Upper lobe of left lung (tissue), 6 donors: ENCODE measurements around the gene CPNE4. TPM values are rescaled to one million over a fixed set of nuclear protein-coding genes. Genes with fewer than 3 reads are reported as not detected.

Experiments
- ATAC-seq, 2 donors: fragments of 200-7000 bp; cut with Tn5 transposase; one replicate each; pipeline ENCODE4 v1.9.1; 2022; ENCODE audit warnings: mild to moderate bottlenecking in 2 of 2, moderate library complexity in 2 of 2; ENCODE audit not compliant: low FRiP score in 2 of 2
- DNase-seq, 2 donors: peaks; one replicate each; pipeline ENCODE4 v3.0.0-alpha.2; 2019 to 2020
- H3K27ac ChIP-seq, 4 donors: fragments of 200-600 bp; sonication (generic); one replicate each; pipeline ENCODE4 v1.5.1; 2016 to 2019
- H3K27me3 ChIP-seq, 4 donors: fragments of 200-600 bp; sonication (generic); one replicate each; pipeline ENCODE4 v1.5.1; 2017 to 2019
- H3K36me3 ChIP-seq, 4 donors: fragments of 200-600 bp; sonication (generic); one replicate each; pipeline ENCODE4 v1.5.1; 2016 to 2019
- H3K4me1 ChIP-seq, 4 donors: fragments of 200-600 bp; sonication (generic); one replicate each; pipeline ENCODE4 v1.5.1; 2018 to 2019
- H3K4me3 ChIP-seq, 4 donors: fragments of 200-600 bp; sonication (generic); one replicate each; pipeline ENCODE4 v1.5.1; 2017 to 2019; ENCODE audit warnings: mild to moderate bottlenecking in 2 of 4, moderate library complexity in 1 of 4
- H3K9me3 ChIP-seq, 4 donors: fragments of 200-600 bp; sonication (generic); one replicate each; pipeline ENCODE4 v1.5.1; 2018 to 2019
- CTCF ChIP-seq, 6 experiments: fragments of 450-650 bp in 4 of 6; fragments of 200-600 bp in 2 of 6; sonication (generic) in 2 of 6; IDR thresholded peaks; one replicate each; pipeline ENCODE4 v1.5.1; 2016 to 2019; ENCODE audit warnings: antibody characterized with exemption in 6 of 6
- EP300 ChIP-seq, 4 donors: sonication (generic); formaldehyde crosslinking; IDR thresholded peaks; one replicate each; pipeline ENCODE4 v1.5.1; 2017; ENCODE audit warnings: antibody characterized with exemption in 4 of 4, control low read depth in 2 of 4
- POLR2A ChIP-seq, 4 donors: fragments of 450-650 bp; IDR thresholded peaks; one replicate each; pipeline ENCODE4 v1.5.1; 2016 to 2017; ENCODE audit warnings: antibody characterized with exemption in 4 of 4, mild to moderate bottlenecking in 2 of 4
- POLR2AphosphoS5 ChIP-seq, 2 donors: sonication (generic); formaldehyde crosslinking; IDR thresholded peaks; one replicate each; pipeline ENCODE4 v1.5.1; 2017; ENCODE audit warnings: antibody characterized with exemption in 2 of 2
- WGBS, 2 donors: methylation state at CpG; one replicate each; pipeline ENCODE4 v1.1.5; 2017 to 2018; 5-methylcytosine and 5-hydroxymethylcytosine counted together
- total RNA-seq, 6 donors: library from RNA; depleted of rRNA in 4 of 6; stranded (reverse); fragments of >200 nt in 4 of 6; gene quantifications; one replicate each; pipeline versions ENCODE4 v1.1.0 to v1.2.1, GENCODE V29; 2016 to 2021
- donor health status: DM: no; HTN: no; CAD: no; lungs with moderate emphysema.
- donor health status: DM: no; HTN: yes; CAD: no; lungs with severe emphysema.

The CPNE4 gene
- total RNA-seq, 6 donors from 2014 or later: 0.34 to 2.1 (median 0.47) TPM; not detected in 3

- TF ChIP-seq EP300 (IDR thresholded peaks at IDR 0.05) (no peak), CTCF (IDR thresholded peaks at IDR 0.05) (no peak), POLR2A (IDR thresholded peaks at IDR 0.05) (no peak), POLR2AphosphoS5 (IDR thresholded peaks at IDR 0.05) (no peak)
- WGBS, 2 donors: 52 to 67% methylated on average over 1 of the region's 1 CpG
- H3K9me3 ChIP-seq: no peaks in the 10 kb centered on the region
- H3K36me3 ChIP-seq: no peaks in the 10 kb centered on the region
- no peak overlapping the region for H3K27ac ChIP-seq
- H3K4me1 ChIP-seq: no peaks in the 10 kb centered on the region
- ATAC-seq (no peak), DNase-seq (no peak)
- H3K27me3 ChIP-seq: no peaks in the 10 kb centered on the region
- H3K4me3 ChIP-seq: no peak overlapping the region
Observed at GRCh38 chr3:131925571-131925970, 109.2 kb downstream of the CPNE4 start.

GRCh38 chr3:131922356-131922755 is 112.5 kb downstream of the CPNE4 start:
- no peak for DNase-seq
- H3K36me3 ChIP-seq: no peaks in the 10 kb centered on the region
- no peaks in the 10 kb centered on the region for H3K9me3 ChIP-seq
- ATAC-seq: no peak
- 85 to 89% methylated on average over 1 of the region's 1 CpG for WGBS, 2 donors
- TF ChIP-seq CTCF (IDR thresholded peaks at IDR 0.05) (no peak), EP300 (IDR thresholded peaks at IDR 0.05) (no peak), POLR2A (IDR thresholded peaks at IDR 0.05) (no peak), POLR2AphosphoS5 (IDR thresholded peaks at IDR 0.05) (no peak)
- no peaks in the 10 kb centered on the region for H3K4me1 ChIP-seq
- no peak overlapping the region for H3K4me3 ChIP-seq
- no peaks in the 10 kb centered on the region for H3K27me3 ChIP-seq
- H3K27ac ChIP-seq: no peak overlapping the region

GRCh38 chr3:131917006-131917405 is 117.8 kb downstream of the CPNE4 start:
- no peaks in the 10 kb centered on the region for H3K4me1 ChIP-seq
- H3K27ac ChIP-seq: no peak overlapping the region
- no peaks in the 10 kb centered on the region for H3K27me3 ChIP-seq
- H3K4me3 ChIP-seq: no peak overlapping the region
- no peaks in the 10 kb centered on the region for H3K9me3 ChIP-seq
- ATAC-seq: no peak
- no peak for TF ChIP-seq EP300 (IDR thresholded peaks at IDR 0.05)
- no peak for TF ChIP-seq POLR2AphosphoS5 (IDR thresholded peaks at IDR 0.05)
- TF ChIP-seq POLR2A (IDR thresholded peaks at IDR 0.05): no peak
- no peak for TF ChIP-seq CTCF (IDR thresholded peaks at IDR 0.05)
- WGBS, 2 donors: 85 to 90% methylated on average over 3 of the region's 3 CpGs
- H3K36me3 ChIP-seq: no peaks in the 10 kb centered on the region
- no peak for DNase-seq

DNA sequence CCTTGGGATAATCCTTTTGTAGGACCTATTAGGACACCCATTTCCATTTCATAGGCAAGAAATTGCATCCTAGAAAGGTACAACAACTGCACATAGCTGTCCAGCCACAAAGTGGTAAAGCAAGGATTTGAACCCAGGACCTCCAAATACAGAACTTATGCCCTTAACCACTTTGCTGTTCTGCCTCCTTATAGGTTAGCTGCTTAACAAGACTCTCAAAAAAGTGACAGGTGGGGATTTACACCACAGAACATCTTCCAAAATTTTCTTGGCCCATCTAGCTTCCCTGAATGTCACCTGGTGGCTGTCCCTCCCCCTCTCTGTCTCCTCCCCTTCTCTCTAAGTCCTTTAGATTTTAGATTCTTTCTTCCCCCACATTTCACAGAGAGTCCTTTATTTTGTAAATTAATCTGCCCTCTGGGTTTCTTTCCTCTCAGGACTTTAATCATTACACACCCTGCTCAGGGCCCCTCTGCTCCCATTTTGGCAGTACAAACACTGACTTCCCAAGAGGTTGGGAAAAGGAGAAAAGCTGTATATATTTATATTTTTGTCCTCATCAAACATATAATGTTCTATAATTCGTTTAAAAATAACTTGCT is 120.6 kb downstream of the CPNE4 start:
- no peak overlapping the region for H3K4me3 ChIP-seq
- H3K36me3 ChIP-seq: no peaks in the 10 kb centered on the region
- DNase-seq (no peak), ATAC-seq (no peak)
- TF ChIP-seq CTCF (IDR thresholded peaks at IDR 0.05) (no peak), EP300 (IDR thresholded peaks at IDR 0.05) (no peak), POLR2A (IDR thresholded peaks at IDR 0.05) (no peak), POLR2AphosphoS5 (IDR thresholded peaks at IDR 0.05) (no peak)
- no peaks in the 10 kb centered on the region for H3K27me3 ChIP-seq
- no peak overlapping the region for H3K27ac ChIP-seq
- H3K4me1 ChIP-seq: no peaks in the 10 kb centered on the region
- no peaks in the 10 kb centered on the region for H3K9me3 ChIP-seq
- WGBS, 2 donors: 74 to 86% methylated on average over 1 of the region's 1 CpG

DNA sequence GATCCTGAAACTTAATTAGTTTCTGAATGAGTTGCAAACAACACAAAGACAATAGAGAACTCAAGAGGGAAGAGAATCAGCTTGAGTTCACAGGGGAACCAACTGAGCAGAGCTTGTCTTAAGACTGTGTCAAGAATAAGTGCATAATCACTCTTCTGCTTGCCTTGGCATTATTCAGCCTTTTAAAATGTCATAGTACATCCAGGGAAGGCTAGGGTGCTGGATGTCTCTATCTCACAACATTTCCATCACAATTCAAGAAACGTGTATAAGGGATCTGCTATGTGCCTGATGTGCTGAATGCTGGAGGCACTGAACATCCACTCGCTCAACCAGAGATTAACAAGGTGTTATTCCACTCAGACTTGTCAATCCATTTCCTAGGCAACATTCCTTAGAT is 122.6 kb downstream of the CPNE4 start:
- 65 to 72% methylated on average over 2 of the region's 2 CpGs for WGBS, 2 donors
- Histone ChIP-seq H3K9me3 (no peaks in the 10 kb centered on the region), H3K36me3 (no peaks in the 10 kb centered on the region), H3K27me3 (no peaks in the 10 kb centered on the region), H3K27ac (no peak overlapping the region), H3K4me1 (no peaks in the 10 kb centered on the region), H3K4me3 (no peak overlapping the region)
- DNase-seq (no peak), ATAC-seq (no peak)
- TF ChIP-seq EP300 (IDR thresholded peaks at IDR 0.05): no peak
